Right atrium auricular region (tissue), 2 donors: ENCODE results near the gene ABCF3. TPM values are rescaled to one million over a fixed set of nuclear protein-coding genes. Genes with fewer than 3 reads are reported as not detected.

ENCODE experiments used
- DNase-seq: peaks from one replicate; pipeline ENCODE4 v3.0.0-alpha.2; 2019; ENCODE audit warnings: low spot score
- H3K27ac ChIP-seq, 2 donors: fragments of 200-600 bp; sonication (generic); 1 replicate in 1 of 2; 2 replicates in 1 of 2; pipeline ENCODE4 v1.5.1; 2016 to 2019
- H3K27me3 ChIP-seq, 2 donors: fragments of 200-600 bp; sonication (generic); one replicate each; pipeline versions ENCODE4 v1.5.1 to v1.6.0; 2017 to 2019
- H3K36me3 ChIP-seq: fragments of 200-600 bp; sonication (generic); one replicate; pipeline ENCODE4 v1.5.1; 2016
- H3K4me1 ChIP-seq, 2 donors: fragments of 200-600 bp; sonication (generic); one replicate each; pipeline versions ENCODE4 v1.5.1 to v1.6.0; 2017 to 2019
- H3K4me3 ChIP-seq, 2 donors: fragments of 200-600 bp; sonication (generic); 1 replicate in 1 of 2; 2 replicates in 1 of 2; pipeline ENCODE4 v1.5.1; 2017 to 2019; ENCODE audit warnings: mild to moderate bottlenecking in 1 of 2, moderate library complexity in 1 of 2
- H3K9me3 ChIP-seq, 2 donors: fragments of 200-600 bp; sonication (generic); one replicate each; pipeline ENCODE4 v1.5.1; 2019
- total RNA-seq, 2 donors: library from RNA; depleted of rRNA; stranded (reverse); fragments of >200 nt; gene quantifications; one replicate each; pipeline ENCODE4 v1.1.0, GENCODE V29; 2016
- TF ChIP-seq, protein P1 (sequence below), 2 donors: fragments of 200-600 bp; sonication (generic); IDR thresholded peaks; one replicate each; pipeline ENCODE4 v1.5.1; 2019; ENCODE audit warnings: antibody characterized with exemption in 2 of 2

Gene ABCF3
- total RNA-seq: 10 to 100 TPM; 42.8 to 47.9 TPM

- H3K4me1 ChIP-seq: peaks cover 0 to 32% of the 10 kb centered on the region in 2 donors
Measured at GRCh38 chr3:184186184-184186901, at the start of gene ABCF3. Gene ABCF3, plus strand, starts transcription at chr3:184186199. Its CDS starts 9 bp downstream, at chr3:184186208.

GRCh38 chr3:184140436-184140835 lies 45.6 kb upstream of the ABCF3 start:
- Histone ChIP-seq H3K4me1 (peaks cover 0 to 19% of the 10 kb centered on the region in 2 donors), H3K27ac (no peak overlapping the region), H3K36me3 (peaks cover 77% of the 10 kb centered on the region), H3K4me3 (no peak overlapping the region), H3K9me3 (no peaks in the 10 kb centered on the region), H3K27me3 (no peaks in the 10 kb centered on the region)
- no peak for DNase-seq
- TF ChIP-seq, protein P1, sequence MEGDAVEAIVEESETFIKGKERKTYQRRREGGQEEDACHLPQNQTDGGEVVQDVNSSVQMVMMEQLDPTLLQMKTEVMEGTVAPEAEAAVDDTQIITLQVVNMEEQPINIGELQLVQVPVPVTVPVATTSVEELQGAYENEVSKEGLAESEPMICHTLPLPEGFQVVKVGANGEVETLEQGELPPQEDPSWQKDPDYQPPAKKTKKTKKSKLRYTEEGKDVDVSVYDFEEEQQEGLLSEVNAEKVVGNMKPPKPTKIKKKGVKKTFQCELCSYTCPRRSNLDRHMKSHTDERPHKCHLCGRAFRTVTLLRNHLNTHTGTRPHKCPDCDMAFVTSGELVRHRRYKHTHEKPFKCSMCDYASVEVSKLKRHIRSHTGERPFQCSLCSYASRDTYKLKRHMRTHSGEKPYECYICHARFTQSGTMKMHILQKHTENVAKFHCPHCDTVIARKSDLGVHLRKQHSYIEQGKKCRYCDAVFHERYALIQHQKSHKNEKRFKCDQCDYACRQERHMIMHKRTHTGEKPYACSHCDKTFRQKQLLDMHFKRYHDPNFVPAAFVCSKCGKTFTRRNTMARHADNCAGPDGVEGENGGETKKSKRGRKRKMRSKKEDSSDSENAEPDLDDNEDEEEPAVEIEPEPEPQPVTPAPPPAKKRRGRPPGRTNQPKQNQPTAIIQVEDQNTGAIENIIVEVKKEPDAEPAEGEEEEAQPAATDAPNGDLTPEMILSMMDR (IDR thresholded peaks at IDR 0.05): no peak

More at GRCh38 chr3:184186184-184186901, at the start of gene ABCF3:
- Histone ChIP-seq H3K4me3 (peak within 1 kb of the TSS; percentile 73 to 74), H3K36me3 (peaks cover 67% of the 10 kb centered on the region), H3K9me3 (no peaks in the 10 kb centered on the region), H3K27me3 (no peaks in the 10 kb centered on the region), H3K27ac (peak within 1 kb of the TSS; percentile 84 to 92)
- TF ChIP-seq, protein P1 (IDR thresholded peaks at IDR 0.05): no peak
- peak; percentile 73 for DNase-seq

DNA sequence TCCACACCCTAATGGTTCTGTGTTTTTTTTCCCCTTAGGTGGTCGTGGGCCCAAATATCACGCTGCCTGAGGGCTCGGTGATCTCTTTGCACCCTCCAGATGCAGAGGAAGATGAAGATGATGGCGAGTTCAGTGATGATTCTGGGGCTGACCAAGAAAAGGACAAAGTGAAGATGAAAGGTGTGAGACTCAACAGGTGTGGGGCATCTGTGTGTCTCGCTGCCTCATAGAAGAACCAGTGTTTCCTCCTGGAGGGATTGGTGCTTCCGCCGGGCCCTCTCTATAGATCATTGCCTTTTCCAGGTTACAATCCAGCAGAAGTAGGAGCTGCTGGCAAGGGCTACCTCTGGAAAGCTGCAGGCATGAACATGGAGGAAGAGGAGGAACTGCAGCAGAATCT lies 43.8 kb upstream of the ABCF3 start:
- TF ChIP-seq, protein P1 (IDR thresholded peaks at IDR 0.05): no peak
- Histone ChIP-seq H3K4me3 (no peak overlapping the region), H3K27me3 (no peaks in the 10 kb centered on the region), H3K9me3 (no peaks in the 10 kb centered on the region), H3K4me1 (peaks cover 0 to 3% of the 10 kb centered on the region in 2 donors), H3K27ac (no peak overlapping the region), H3K36me3 (peaks cover 89% of the 10 kb centered on the region)
- no peak for DNase-seq

- TF ChIP-seq, protein P1 (IDR thresholded peaks at IDR 0.05): no peak
- Histone ChIP-seq H3K27ac (no peak overlapping the region), H3K4me1 (no peaks in the 10 kb centered on the region), H3K36me3 (peaks cover 79% of the 10 kb centered on the region), H3K9me3 (no peaks in the 10 kb centered on the region), H3K4me3 (no peak overlapping the region), H3K27me3 (no peaks in the 10 kb centered on the region)
- DNase-seq: no peak
Measured at GRCh38 chr3:184143327-184143726, 42.7 kb upstream of the ABCF3 start.

DNA sequence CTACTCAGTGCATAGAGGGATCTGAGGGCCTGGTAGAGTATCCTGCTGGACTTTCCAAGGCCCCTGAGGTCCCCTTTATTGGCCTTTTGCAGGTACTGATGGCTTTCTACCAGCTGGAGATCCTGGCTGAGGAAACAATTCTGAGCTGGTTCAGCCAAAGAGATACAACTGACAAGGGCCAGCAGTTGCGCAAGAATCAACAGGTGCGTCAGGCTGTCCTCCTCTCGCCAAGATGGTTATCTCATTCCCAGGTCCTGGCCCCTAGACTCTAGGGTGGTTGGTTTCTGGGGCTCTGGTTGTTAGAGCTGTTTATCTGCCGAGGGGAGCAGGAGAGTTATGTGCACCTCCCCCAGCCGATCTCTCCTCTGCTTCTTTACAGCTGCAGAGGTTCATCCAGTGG lies 41.5 kb upstream of the ABCF3 start:
- TF ChIP-seq, protein P1 (IDR thresholded peaks at IDR 0.05): no peak
- H3K27ac ChIP-seq: no peak overlapping the region
- DNase-seq: no peak
- no peak overlapping the region for H3K4me3 ChIP-seq
- H3K36me3 ChIP-seq: peaks cover 71% of the 10 kb centered on the region
- H3K9me3 ChIP-seq: no peaks in the 10 kb centered on the region
- no peaks in the 10 kb centered on the region for H3K27me3 ChIP-seq
- H3K4me1 ChIP-seq: no peaks in the 10 kb centered on the region
